HepG2 (cell line): ENCODE data around the gene CDC34. TPM values are rescaled to one million over a fixed set of nuclear protein-coding genes. Genes with fewer than 3 reads are reported as not detected.

Source experiments
- CEBPG ChIP-seq: IDR thresholded peaks from 2 replicates; pipeline ENCODE4 v1.6.1; 2016
- HOXA7 ChIP-seq: sonication (generic); formaldehyde crosslinking; IDR thresholded peaks from 2 replicates; pipeline ENCODE4 v1.8.1; 2022; ENCODE audit warnings: mild to moderate bottlenecking, missing genetic modification reagents, moderate library complexity
- ISL2 ChIP-seq: sonication (generic); formaldehyde crosslinking; IDR thresholded peaks from 2 replicates; pipeline ENCODE4 v1.5.0; 2020; ENCODE audit warnings: missing genetic modification reagents
- POLR2AphosphoS5 ChIP-seq: IDR thresholded peaks from 2 replicates; pipeline ENCODE4 v1.6.1; 2012; ENCODE audit warnings: low read depth, low read length
- SP1 ChIP-seq, 2 experiments: fragments of 450-650 bp in 1 of 2; sonication (generic) in 1 of 2; formaldehyde crosslinking in 1 of 2; IDR thresholded peaks; 2 replicates each; pipeline versions ENCODE4 v1.4.0 to v1.6.1; 2016 to 2020; ENCODE audit warnings: missing genetic modification reagents in 1 of 2
- ZMYM3 ChIP-seq: sonication (generic); formaldehyde crosslinking; IDR thresholded peaks from 2 replicates; pipeline ENCODE4 v1.5.1; 2020; ENCODE audit warnings: mild to moderate bottlenecking, missing genetic modification reagents
- ZNF143 ChIP-seq: sonication (generic); formaldehyde crosslinking; IDR thresholded peaks from 2 replicates; pipeline ENCODE4 v1.4.0; 2020; ENCODE audit warnings: missing genetic modification reagents
- ZNF333 ChIP-seq: sonication (generic); formaldehyde crosslinking; IDR thresholded peaks from 2 replicates; pipeline ENCODE4 v1.4.0; 2020; ENCODE audit warnings: mild to moderate bottlenecking, missing genetic modification reagents, borderline replicate concordance
- ZNF563 ChIP-seq: sonication (generic); formaldehyde crosslinking; IDR thresholded peaks from 2 replicates; pipeline ENCODE4 v1.8.0; 2022; ENCODE audit warnings: mild to moderate bottlenecking, moderate library complexity, missing genetic modification reagents
- ZNF780A ChIP-seq: sonication (generic); formaldehyde crosslinking; IDR thresholded peaks from 2 replicates; pipeline ENCODE4 v1.8.0; 2022; ENCODE audit warnings: mild to moderate bottlenecking, missing genetic modification reagents, moderate library complexity
- ZNF878 ChIP-seq: sonication (generic); formaldehyde crosslinking; IDR thresholded peaks from 2 replicates; pipeline ENCODE4 v1.8.1; 2023; ENCODE audit warnings: mild to moderate bottlenecking, missing genetic modification reagents, moderate library complexity
- polyA plus RNA-seq, 8 experiments: library from polyadenylated mRNA; depleted of rRNA in 3 of 8; stranded (reverse) in 7 of 8; unstranded in 1 of 8; fragments of >200 nt; fragmentation: Illumina TruSeq in 4 of 8; extraction: Trizol in 4 of 8; gene quantifications; 2 replicates each; pipeline versions ENCODE4 v1.2.1 to v1.2.3, GENCODE V29; 2011 to 2016; ENCODE audit warnings: low read depth in 4 of 8, missing spikeins in 1 of 8, mixed read lengths in 1 of 8; ENCODE audit not compliant: insufficient read depth in 1 of 8
- total RNA-seq, 5 experiments: library from RNA; depleted of rRNA; stranded (reverse); fragments of >200 nt; fragmentation: Illumina TruSeq; extraction: Trizol; gene quantifications; 2 replicates each; pipeline ENCODE4 v1.2.3, GENCODE V29; 2016; ENCODE audit warnings: low read depth in 1 of 5
- TF ChIP-seq, protein P1 (sequence below): sonication (generic); formaldehyde crosslinking; IDR thresholded peaks from 2 replicates; pipeline ENCODE4 v1.4.0; 2020; ENCODE audit warnings: missing genetic modification reagents
- TF ChIP-seq, protein P2 (sequence below): IDR thresholded peaks from 2 replicates; pipeline ENCODE4 v1.6.1; 2012; ENCODE audit warnings: inconsistent platforms
- TF ChIP-seq, protein P3 (sequence below): sonication (generic); formaldehyde crosslinking; IDR thresholded peaks from 2 replicates; pipeline ENCODE4 v1.4.0; 2020; ENCODE audit warnings: mild to moderate bottlenecking, missing genetic modification reagents
- TF ChIP-seq, protein P4 (sequence below): sonication (generic); formaldehyde crosslinking; IDR thresholded peaks from 2 replicates; pipeline ENCODE4 v1.4.0; 2020; ENCODE audit warnings: missing genetic modification reagents, borderline replicate concordance
- TF ChIP-seq, protein P5 (sequence below): sonication (generic); formaldehyde crosslinking; IDR thresholded peaks from 2 replicates; pipeline ENCODE4; 2020; ENCODE audit warnings: missing genetic modification reagents, mild to moderate bottlenecking, borderline replicate concordance

CDC34 gene
- total and polyA plus RNA-seq, 2 of the 13 experiments (the other 11 are each of a cell fraction or from before 2014, with no cell fraction given): 138 to 150 TPM

DNA sequence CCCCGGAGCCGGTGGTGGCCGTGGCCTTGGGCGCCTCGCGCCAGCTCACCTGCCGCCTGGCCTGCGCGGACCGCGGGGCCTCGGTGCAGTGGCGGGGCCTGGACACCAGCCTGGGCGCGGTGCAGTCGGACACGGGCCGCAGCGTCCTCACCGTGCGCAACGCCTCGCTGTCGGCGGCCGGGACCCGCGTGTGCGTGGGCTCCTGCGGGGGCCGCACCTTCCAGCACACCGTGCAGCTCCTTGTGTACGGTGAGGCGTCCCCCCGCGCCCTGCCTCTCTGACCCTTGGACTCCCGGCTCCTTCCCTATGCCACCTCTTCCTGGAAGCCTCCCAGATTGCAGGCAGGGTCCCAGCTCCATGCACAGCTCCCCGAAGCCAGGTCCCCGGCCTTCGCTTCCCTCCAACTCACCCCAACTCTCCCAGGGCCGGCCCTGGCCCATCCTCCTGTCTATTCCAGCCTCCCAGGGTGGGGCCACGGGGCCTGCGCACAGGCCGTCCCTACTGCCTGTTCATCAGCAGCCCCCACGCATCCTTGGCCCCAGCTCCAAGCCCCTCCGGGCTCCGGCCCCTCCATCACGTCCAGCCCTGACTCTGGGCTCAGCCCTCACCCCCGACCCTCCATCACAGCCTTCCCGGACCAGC lies 33.6 kb upstream of the CDC34 start (continued):
- TF ChIP-seq, protein P1, sequence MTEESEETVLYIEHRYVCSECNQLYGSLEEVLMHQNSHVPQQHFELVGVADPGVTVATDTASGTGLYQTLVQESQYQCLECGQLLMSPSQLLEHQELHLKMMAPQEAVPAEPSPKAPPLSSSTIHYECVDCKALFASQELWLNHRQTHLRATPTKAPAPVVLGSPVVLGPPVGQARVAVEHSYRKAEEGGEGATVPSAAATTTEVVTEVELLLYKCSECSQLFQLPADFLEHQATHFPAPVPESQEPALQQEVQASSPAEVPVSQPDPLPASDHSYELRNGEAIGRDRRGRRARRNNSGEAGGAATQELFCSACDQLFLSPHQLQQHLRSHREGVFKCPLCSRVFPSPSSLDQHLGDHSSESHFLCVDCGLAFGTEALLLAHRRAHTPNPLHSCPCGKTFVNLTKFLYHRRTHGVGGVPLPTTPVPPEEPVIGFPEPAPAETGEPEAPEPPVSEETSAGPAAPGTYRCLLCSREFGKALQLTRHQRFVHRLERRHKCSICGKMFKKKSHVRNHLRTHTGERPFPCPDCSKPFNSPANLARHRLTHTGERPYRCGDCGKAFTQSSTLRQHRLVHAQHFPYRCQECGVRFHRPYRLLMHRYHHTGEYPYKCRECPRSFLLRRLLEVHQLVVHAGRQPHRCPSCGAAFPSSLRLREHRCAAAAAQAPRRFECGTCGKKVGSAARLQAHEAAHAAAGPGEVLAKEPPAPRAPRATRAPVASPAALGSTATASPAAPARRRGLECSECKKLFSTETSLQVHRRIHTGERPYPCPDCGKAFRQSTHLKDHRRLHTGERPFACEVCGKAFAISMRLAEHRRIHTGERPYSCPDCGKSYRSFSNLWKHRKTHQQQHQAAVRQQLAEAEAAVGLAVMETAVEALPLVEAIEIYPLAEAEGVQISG: peak; percentile 23; the same call in 1 of the 2 replicates
- no peak for TF ChIP-seq ZNF780A (CRISPR knock-in tag)
- no peak for TF ChIP-seq ZNF878 (CRISPR knock-in tag)
- no peak for TF ChIP-seq POLR2AphosphoS5
- TF ChIP-seq ZNF333 (CRISPR knock-in tag): no peak
- TF ChIP-seq, protein P2, sequence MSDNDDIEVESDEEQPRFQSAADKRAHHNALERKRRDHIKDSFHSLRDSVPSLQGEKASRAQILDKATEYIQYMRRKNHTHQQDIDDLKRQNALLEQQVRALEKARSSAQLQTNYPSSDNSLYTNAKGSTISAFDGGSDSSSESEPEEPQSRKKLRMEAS: peak; percentile 52
- no peak for TF ChIP-seq HOXA7 (CRISPR knock-in tag)
- peak; percentile 99 for TF ChIP-seq ZMYM3 (CRISPR knock-in tag)
- TF ChIP-seq ZNF143 (CRISPR knock-in tag): 0 out of 2 replicates have a peak, but pooled peaks have one; percentile 20
- TF ChIP-seq, protein P3, sequence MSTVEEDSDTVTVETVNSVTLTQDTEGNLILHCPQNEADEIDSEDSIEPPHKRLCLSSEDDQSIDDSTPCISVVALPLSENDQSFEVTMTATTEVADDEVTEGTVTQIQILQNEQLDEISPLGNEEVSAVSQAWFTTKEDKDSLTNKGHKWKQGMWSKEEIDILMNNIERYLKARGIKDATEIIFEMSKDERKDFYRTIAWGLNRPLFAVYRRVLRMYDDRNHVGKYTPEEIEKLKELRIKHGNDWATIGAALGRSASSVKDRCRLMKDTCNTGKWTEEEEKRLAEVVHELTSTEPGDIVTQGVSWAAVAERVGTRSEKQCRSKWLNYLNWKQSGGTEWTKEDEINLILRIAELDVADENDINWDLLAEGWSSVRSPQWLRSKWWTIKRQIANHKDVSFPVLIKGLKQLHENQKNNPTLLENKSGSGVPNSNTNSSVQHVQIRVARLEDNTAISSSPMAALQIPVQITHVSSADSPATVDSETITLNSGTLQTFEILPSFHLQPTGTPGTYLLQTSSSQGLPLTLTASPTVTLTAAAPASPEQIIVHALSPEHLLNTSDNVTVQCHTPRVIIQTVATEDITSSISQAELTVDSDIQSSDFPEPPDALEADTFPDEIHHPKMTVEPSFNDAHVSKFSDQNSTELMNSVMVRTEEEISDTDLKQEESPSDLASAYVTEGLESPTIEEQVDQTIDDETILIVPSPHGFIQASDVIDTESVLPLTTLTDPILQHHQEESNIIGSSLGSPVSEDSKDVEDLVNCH: no peak
- TF ChIP-seq, protein P4, sequence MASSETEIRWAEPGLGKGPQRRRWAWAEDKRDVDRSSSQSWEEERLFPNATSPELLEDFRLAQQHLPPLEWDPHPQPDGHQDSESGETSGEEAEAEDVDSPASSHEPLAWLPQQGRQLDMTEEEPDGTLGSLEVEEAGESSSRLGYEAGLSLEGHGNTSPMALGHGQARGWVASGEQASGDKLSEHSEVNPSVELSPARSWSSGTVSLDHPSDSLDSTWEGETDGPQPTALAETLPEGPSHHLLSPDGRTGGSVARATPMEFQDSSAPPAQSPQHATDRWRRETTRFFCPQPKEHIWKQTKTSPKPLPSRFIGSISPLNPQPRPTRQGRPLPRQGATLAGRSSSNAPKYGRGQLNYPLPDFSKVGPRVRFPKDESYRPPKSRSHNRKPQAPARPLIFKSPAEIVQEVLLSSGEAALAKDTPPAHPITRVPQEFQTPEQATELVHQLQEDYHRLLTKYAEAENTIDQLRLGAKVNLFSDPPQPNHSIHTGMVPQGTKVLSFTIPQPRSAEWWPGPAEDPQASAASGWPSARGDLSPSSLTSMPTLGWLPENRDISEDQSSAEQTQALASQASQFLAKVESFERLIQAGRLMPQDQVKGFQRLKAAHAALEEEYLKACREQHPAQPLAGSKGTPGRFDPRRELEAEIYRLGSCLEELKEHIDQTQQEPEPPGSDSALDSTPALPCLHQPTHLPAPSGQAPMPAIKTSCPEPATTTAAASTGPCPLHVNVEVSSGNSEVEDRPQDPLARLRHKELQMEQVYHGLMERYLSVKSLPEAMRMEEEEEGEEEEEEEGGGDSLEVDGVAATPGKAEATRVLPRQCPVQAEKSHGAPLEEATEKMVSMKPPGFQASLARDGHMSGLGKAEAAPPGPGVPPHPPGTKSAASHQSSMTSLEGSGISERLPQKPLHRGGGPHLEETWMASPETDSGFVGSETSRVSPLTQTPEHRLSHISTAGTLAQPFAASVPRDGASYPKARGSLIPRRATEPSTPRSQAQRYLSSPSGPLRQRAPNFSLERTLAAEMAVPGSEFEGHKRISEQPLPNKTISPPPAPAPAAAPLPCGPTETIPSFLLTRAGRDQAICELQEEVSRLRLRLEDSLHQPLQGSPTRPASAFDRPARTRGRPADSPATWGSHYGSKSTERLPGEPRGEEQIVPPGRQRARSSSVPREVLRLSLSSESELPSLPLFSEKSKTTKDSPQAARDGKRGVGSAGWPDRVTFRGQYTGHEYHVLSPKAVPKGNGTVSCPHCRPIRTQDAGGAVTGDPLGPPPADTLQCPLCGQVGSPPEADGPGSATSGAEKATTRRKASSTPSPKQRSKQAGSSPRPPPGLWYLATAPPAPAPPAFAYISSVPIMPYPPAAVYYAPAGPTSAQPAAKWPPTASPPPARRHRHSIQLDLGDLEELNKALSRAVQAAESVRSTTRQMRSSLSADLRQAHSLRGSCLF: no peak
- TF ChIP-seq SP1 (IDR thresholded peaks at IDR 0.05): no peak
- peak; percentile 9; the same call in 1 of the 2 replicates for TF ChIP-seq SP1 (CRISPR knock-in tag; IDR thresholded peaks at IDR 0.05)
- TF ChIP-seq, protein P5, sequence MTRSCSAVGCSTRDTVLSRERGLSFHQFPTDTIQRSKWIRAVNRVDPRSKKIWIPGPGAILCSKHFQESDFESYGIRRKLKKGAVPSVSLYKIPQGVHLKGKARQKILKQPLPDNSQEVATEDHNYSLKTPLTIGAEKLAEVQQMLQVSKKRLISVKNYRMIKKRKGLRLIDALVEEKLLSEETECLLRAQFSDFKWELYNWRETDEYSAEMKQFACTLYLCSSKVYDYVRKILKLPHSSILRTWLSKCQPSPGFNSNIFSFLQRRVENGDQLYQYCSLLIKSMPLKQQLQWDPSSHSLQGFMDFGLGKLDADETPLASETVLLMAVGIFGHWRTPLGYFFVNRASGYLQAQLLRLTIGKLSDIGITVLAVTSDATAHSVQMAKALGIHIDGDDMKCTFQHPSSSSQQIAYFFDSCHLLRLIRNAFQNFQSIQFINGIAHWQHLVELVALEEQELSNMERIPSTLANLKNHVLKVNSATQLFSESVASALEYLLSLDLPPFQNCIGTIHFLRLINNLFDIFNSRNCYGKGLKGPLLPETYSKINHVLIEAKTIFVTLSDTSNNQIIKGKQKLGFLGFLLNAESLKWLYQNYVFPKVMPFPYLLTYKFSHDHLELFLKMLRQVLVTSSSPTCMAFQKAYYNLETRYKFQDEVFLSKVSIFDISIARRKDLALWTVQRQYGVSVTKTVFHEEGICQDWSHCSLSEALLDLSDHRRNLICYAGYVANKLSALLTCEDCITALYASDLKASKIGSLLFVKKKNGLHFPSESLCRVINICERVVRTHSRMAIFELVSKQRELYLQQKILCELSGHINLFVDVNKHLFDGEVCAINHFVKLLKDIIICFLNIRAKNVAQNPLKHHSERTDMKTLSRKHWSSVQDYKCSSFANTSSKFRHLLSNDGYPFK (CRISPR knock-in tag): no peak
- TF ChIP-seq ISL2 (CRISPR knock-in tag): no peak
- TF ChIP-seq CEBPG (CRISPR knock-in tag): no peak
- TF ChIP-seq ZNF563 (CRISPR knock-in tag): peak; percentile 67; the same call in 1 of the 2 replicates
